Activated T-cell treated with anti-CD3 and anti-CD28 coated beads, Interleukin-2, amount 50 U/mL, for 4 hours (primary cell): ENCODE data around the gene FAHD1. TPM values are rescaled to one million over a fixed set of nuclear protein-coding genes. Genes with fewer than 3 reads are reported as not detected.

Source experiments
- ATAC-seq, 2 donors: fragments of 200-7000 bp; cut with Tn5 transposase; one replicate each; pipeline ENCODE4 v1.10.0; 2021
- DNase-seq: peaks from one replicate; pipeline ENCODE4 v3.0.0-alpha.2; 2020
- H3K27me3 Mint-ChIP-seq: one replicate; pipeline ENCODE4 v1.8.0; 2021; ENCODE audit warnings: low read depth, mixed read lengths
- H3K36me3 Mint-ChIP-seq: one replicate; pipeline ENCODE4 v1.8.0; 2022; ENCODE audit warnings: mixed read lengths; ENCODE audit not compliant: insufficient read depth
- H3K4me1 Mint-ChIP-seq: one replicate; pipeline ENCODE4 v1.8.0; 2021; ENCODE audit warnings: low read depth, mixed read lengths
- H3K4me3 Mint-ChIP-seq: one replicate; pipeline ENCODE4 v1.8.0; 2021; ENCODE audit warnings: mild to moderate bottlenecking, moderate library complexity, mixed read lengths
- H3K9me3 Mint-ChIP-seq: one replicate; pipeline ENCODE4 v1.8.0; 2021; ENCODE audit warnings: mixed read lengths
- total RNA-seq, 3 donors: library from RNA; stranded (reverse); gene quantifications; one replicate each; pipeline ENCODE4 v1.2.1, GENCODE V29; 2021

FAHD1 gene
- total RNA-seq, 3 donors from 2014 or later = 22.8 to 27.9 (median 24.0) TPM

DNA sequence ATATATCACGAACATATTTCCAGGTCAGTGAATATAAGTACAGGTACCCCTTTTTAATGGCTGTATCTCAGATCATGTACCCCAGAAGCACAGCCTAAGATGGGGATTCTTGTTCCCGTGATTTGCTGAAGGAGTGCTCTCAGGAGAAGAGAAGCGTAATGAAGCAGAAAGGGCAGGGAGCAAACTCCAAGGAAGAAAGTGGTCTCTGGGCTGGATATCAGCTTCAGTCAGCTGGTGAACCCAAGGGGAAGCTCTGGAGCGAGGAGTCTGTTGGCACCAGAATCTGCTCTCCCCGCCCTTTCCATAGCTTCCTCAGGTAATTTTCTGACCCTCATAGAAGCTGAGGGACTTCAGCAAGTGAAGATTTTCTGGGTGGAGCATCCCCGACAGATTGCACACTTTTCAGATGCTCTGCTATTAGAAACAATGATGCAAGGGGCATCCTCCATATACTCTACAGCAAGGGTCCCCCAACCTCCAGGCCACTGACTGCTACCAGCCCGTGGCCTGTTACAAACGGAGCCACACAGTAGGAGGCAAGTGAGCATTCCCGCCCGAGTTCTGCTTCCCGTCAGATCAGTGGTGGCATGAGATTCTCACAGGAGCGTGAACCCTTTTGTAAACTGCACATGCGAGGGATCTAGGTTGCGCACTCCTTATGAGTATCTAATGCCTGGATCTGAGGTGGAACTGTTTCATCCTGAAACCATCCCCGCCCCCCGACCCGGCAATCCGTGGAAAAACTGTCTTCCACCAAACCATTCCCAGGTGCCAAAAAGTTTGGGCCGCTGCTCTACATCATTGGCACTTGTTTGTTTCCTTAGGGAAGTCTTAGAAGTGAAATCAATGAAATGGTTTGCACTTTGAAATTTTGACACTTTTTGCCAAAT lies 4.4 kb downstream of the FAHD1 start:
- Mint-ChIP-seq H3K4me1 (peaks cover 17% of the 10 kb centered on the region), H3K4me3 (no peak overlapping the region), H3K36me3 (peaks cover 6% of the 10 kb centered on the region), H3K27me3 (no peaks in the 10 kb centered on the region), H3K9me3 (no peaks in the 10 kb centered on the region)
- DNase-seq (no peak), ATAC-seq (no peak)

DNA sequence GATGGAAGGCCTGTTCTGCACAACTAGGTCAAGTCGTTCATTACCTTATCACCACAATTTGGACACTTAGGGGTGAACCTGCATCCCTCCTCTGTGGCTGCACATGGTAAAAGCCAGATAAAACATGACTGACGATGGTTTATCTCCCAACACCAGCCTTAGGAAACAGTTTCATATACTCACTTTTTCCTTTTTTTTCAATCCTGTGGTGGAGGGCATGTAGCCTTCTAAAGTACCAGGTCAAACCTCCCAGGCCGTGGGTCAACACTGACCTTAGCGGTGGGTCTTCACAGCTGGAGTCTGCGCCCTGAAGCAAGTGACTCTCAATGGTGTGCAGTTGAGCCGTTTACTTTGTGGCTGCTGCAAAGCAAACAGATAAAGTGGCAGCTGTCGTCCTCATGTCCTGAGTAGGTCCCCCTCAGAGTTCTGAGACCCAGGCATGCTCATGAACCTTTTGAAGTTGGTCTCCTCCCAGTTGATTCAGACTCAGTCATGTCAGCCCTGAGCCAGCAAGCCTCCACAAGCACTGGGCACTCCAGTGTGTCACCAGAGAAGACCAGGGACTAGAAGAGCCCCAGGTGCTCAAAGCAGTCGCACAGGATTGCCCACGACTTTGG lies 5.9 kb downstream of the FAHD1 start:
- ATAC-seq (peak in 1 of 2 donors; percentile 23), DNase-seq (no peak)
- Mint-ChIP-seq H3K27me3 (no peaks in the 10 kb centered on the region), H3K9me3 (no peaks in the 10 kb centered on the region), H3K36me3 (peaks cover 6% of the 10 kb centered on the region), H3K4me1 (peaks cover 10% of the 10 kb centered on the region), H3K4me3 (no peak overlapping the region)

DNA sequence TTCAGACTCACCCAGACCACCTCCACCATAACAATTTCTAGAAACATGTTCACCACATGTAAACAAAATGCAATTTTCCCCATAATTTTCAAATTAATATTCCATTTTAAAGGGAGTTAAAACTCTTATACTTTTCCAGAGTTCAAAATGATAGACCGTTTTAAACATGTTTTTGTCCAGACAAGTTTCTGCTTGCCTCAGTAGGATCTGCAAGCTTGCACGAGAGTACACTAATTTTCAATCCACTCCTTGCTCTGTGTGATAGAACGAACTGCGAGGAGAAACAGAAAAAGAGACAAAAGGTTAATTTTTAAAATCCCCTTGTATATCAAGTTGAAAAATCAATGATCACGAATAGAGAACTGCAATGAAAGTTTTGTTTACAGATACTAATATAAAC lies 7.1 kb downstream of the FAHD1 start:
- Mint-ChIP-seq H3K4me1 (peaks cover 5% of the 10 kb centered on the region), H3K36me3 (peaks cover 6% of the 10 kb centered on the region), H3K27me3 (no peaks in the 10 kb centered on the region), H3K9me3 (no peaks in the 10 kb centered on the region), H3K4me3 (no peak overlapping the region)
- DNase-seq = no peak
- no peak for ATAC-seq

- Mint-ChIP-seq H3K9me3 (no peaks in the 10 kb centered on the region), H3K4me3 (no peak overlapping the region), H3K27me3 (no peaks in the 10 kb centered on the region), H3K4me1 (no peaks in the 10 kb centered on the region), H3K36me3 (no peaks in the 10 kb centered on the region)
- ATAC-seq (no peak), DNase-seq (no peak)
Measured at GRCh38 chr16:1839554-1839953, 12.5 kb downstream of the FAHD1 start.

GRCh38 chr16:1845985-1846384 lies 19.0 kb downstream of the FAHD1 start:
- no peaks in the 10 kb centered on the region for H3K36me3 Mint-ChIP-seq
- no peaks in the 10 kb centered on the region for H3K9me3 Mint-ChIP-seq
- no peaks in the 10 kb centered on the region for H3K4me1 Mint-ChIP-seq
- ATAC-seq = no peak
- DNase-seq = no peak
- peaks cover 12% of the 10 kb centered on the region for H3K27me3 Mint-ChIP-seq
- H3K4me3 Mint-ChIP-seq = no peak overlapping the region

DNA sequence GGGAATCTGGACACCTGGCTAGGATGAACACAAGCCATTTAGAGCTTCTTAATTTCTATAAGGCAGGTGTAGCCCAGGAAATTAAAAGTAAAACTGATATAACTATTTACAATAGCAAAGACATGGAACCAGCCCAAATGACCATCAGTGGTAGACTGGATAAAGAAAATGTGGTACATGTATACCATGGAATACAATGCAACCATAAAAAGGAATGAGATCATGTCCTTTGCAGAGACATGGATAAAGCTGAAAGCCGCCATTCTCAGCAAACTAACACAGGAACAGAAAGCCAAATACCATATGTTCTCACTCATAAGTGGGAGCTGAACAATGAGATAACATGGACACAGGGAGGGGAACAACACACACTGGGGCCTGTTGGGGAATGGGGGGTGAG lies 19.4 kb downstream of the FAHD1 start:
- DNase-seq (no peak), ATAC-seq (no peak)
- Mint-ChIP-seq H3K9me3 (no peaks in the 10 kb centered on the region), H3K4me3 (no peak overlapping the region), H3K36me3 (no peaks in the 10 kb centered on the region), H3K27me3 (peaks cover 12% of the 10 kb centered on the region), H3K4me1 (no peaks in the 10 kb centered on the region)

GRCh38 chr16:1850981-1851380 lies 24.0 kb downstream of the FAHD1 start:
- H3K4me1 Mint-ChIP-seq = peaks cover 16% of the 10 kb centered on the region
- H3K36me3 Mint-ChIP-seq = no peaks in the 10 kb centered on the region
- peaks cover 11% of the 10 kb centered on the region for H3K27me3 Mint-ChIP-seq
- DNase-seq = no peak
- no peak overlapping the region for H3K4me3 Mint-ChIP-seq
- no peak for ATAC-seq
- no peaks in the 10 kb centered on the region for H3K9me3 Mint-ChIP-seq

DNA sequence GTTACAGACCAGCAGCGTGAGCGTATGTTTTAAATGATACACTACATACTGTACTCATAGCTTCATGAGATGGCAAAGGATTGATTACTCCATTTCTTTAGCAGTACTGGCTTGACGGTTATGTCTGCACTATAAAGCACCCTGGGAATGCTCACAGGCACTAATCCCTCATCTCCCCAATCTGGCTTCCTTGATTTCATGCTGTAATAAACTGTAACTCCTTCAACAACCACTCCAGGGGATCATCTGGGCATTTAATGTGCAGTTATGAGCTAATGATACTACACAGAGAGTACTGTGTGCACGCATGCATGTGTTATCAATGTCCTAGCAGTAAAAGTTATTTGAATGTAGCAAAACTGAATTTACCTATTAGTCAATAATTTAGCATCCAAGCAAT lies 24.8 kb downstream of the FAHD1 start:
- H3K27me3 Mint-ChIP-seq = peaks cover 5% of the 10 kb centered on the region
- H3K9me3 Mint-ChIP-seq = no peaks in the 10 kb centered on the region
- H3K36me3 Mint-ChIP-seq = no peaks in the 10 kb centered on the region
- H3K4me1 Mint-ChIP-seq = peaks cover 16% of the 10 kb centered on the region
- DNase-seq (no peak), ATAC-seq (no peak)
- H3K4me3 Mint-ChIP-seq = no peak overlapping the region

DNA sequence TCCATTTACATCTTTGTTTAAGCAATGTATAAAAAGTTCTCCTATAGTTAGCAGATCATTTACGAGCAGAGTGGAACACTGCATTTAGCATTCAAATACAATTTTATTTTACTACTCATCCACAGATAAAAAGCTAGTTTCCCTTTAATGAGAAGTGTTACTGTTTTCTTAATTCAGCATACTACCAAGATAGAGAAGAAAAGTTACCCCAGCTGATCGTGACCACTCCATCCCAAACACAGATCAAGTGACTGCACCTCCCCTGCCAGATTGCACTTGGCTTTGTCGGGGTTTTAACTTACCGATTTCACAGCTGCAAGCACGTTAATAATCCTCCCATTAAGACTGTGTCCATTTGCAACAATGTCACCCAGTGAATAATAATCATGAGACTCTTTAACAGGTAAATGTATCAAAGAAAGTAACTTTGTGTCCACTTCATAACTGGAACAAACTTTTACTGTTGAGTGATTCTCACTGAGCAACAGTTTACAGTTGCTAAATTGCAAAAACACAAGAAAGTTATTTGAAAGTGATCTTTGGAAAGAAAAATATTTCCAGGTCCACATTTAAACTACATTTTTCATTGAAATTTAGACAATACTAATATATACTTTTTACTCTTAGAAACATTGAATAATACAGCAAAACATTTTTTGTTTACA lies 30.6 kb downstream of the FAHD1 start:
- DNase-seq = no peak
- no peaks in the 10 kb centered on the region for H3K9me3 Mint-ChIP-seq
- H3K36me3 Mint-ChIP-seq = no peaks in the 10 kb centered on the region
- peaks cover 33% of the 10 kb centered on the region for H3K27me3 Mint-ChIP-seq
- peaks cover 19% of the 10 kb centered on the region for H3K4me1 Mint-ChIP-seq
- H3K4me3 Mint-ChIP-seq = no peak overlapping the region
- no peak for ATAC-seq

DNA sequence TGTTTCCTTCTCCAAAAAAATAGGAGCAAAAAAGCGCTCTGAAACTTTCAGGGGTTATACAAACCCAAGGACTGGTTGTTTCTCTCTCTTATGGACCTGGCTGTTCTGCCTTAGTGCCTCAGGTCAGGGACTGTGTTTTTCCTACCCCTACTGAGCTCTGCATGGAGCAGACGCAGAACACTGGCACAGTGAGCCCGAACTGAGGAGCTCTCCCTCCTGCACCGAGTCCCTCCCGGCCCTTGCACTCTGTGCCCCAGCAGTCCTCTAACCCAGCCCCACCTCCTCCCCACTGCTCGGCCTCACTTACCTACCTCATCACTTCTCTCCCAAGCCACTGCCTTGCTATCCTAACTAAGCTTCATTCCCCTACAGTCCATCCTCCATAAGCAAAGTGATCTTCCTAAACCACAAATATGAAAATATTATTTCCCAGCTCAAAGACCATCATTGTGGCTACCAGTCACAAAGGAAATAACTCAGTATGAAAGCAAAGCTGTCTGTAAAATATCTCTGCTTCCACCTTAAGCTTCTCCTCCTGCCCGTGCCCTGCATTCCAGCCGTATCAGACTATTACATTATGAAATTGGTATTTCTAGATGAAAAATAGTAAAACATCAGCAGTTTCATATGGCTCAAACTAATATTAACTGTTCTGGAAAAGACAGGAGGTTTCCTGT lies 31.3 kb downstream of the FAHD1 start:
- H3K9me3 Mint-ChIP-seq = no peaks in the 10 kb centered on the region
- peaks cover 33% of the 10 kb centered on the region for H3K27me3 Mint-ChIP-seq
- no peak for ATAC-seq
- no peak for DNase-seq
- peaks cover 19% of the 10 kb centered on the region for H3K4me1 Mint-ChIP-seq
- no peaks in the 10 kb centered on the region for H3K36me3 Mint-ChIP-seq
- no peak overlapping the region for H3K4me3 Mint-ChIP-seq

DNA sequence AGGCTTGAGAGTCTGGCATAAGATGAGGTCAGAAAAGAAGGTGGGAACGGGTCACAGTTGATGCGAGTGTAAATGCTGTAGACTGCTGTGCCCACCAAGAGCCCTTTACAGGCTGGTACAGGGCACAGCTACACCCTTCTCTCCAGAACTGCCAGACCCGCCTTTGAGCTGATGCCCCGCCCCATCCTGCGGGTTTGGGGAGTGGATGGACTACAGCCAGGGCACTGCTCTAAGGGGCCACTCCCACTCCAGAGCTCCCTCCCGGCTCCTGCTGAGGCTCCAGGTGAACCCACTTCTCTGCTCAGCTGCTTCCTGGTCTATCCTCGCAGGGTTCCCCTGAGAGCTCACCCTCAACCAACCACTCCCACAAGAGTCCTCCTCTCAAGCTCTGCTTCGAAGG lies 32.6 kb downstream of the FAHD1 start:
- H3K9me3 Mint-ChIP-seq = no peaks in the 10 kb centered on the region
- H3K36me3 Mint-ChIP-seq = no peaks in the 10 kb centered on the region
- peaks cover 33% of the 10 kb centered on the region for H3K27me3 Mint-ChIP-seq
- no peak overlapping the region for H3K4me3 Mint-ChIP-seq
- H3K4me1 Mint-ChIP-seq = peaks cover 17% of the 10 kb centered on the region
- DNase-seq (no peak), ATAC-seq (no peak)

DNA sequence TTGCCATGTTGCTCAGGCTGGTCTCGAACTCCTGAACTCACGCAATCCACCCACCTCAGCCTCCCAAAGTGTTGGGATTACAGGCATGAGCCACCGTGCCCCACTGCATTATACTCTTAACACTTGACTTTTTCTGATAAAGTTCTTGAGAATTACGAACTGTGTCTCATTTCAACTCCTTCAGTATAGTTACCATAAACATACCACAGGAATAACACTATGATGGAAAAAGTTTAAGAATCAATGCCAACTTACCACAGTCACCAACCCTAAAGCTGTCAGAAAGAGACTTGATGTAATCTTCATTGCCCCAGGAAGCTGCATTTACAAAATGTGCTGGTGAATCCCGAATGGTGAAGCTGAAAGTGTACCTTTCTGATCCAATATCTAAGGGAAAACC lies 34.7 kb downstream of the FAHD1 start:
- H3K4me3 Mint-ChIP-seq = no peak overlapping the region

GRCh38 chr16:1862394-1862793 lies 35.4 kb downstream of the FAHD1 start:
- peaks cover 36% of the 10 kb centered on the region for H3K27me3 Mint-ChIP-seq
- DNase-seq = no peak
- ATAC-seq = no peak
- no peaks in the 10 kb centered on the region for H3K4me1 Mint-ChIP-seq
- no peaks in the 10 kb centered on the region for H3K9me3 Mint-ChIP-seq
- no peaks in the 10 kb centered on the region for H3K36me3 Mint-ChIP-seq
- no peak overlapping the region for H3K4me3 Mint-ChIP-seq

More for the DNA sequence above, 34.7 kb downstream of the FAHD1 start:
- H3K27me3 Mint-ChIP-seq = peaks cover 40% of the 10 kb centered on the region
- DNase-seq = no peak
- H3K4me1 Mint-ChIP-seq = peaks cover 3% of the 10 kb centered on the region
- ATAC-seq = no peak
- no peaks in the 10 kb centered on the region for H3K36me3 Mint-ChIP-seq
- no peaks in the 10 kb centered on the region for H3K9me3 Mint-ChIP-seq

- H3K4me1 Mint-ChIP-seq = no peaks in the 10 kb centered on the region
- H3K9me3 Mint-ChIP-seq = no peaks in the 10 kb centered on the region
- DNase-seq (no peak), ATAC-seq (no peak)
- no peak overlapping the region for H3K4me3 Mint-ChIP-seq
- H3K36me3 Mint-ChIP-seq = no peaks in the 10 kb centered on the region
- H3K27me3 Mint-ChIP-seq = peaks cover 25% of the 10 kb centered on the region
Measured at GRCh38 chr16:1863681-1864460, 36.9 kb downstream of the FAHD1 start.
